HepG2 (cell line): Measurements from ENCODE around the gene ZFHX3. TPM values are rescaled to one million over a fixed set of nuclear protein-coding genes. Genes with fewer than 3 reads are reported as not detected.

Experiments used
- ASH2L ChIP-seq: fragments of 300-600, 200-600 bp; sonication (generic); IDR thresholded peaks from 2 replicates; pipeline ENCODE4 v1.7.0; 2017; ENCODE audit warnings: low read depth, mild to moderate bottlenecking, moderate library complexity, mixed read lengths, low read length; ENCODE audit not compliant: insufficient read length
- ATM ChIP-seq: fragments of 450-650 bp; IDR thresholded peaks from 2 replicates; pipeline ENCODE4 v1.7.1; 2017; ENCODE audit warnings: mild to moderate bottlenecking, borderline replicate concordance
- DR1 ChIP-seq: sonication (generic); formaldehyde crosslinking; IDR thresholded peaks from 2 replicates; pipeline ENCODE4 v1.8.0; 2021; ENCODE audit warnings: mild to moderate bottlenecking, missing genetic modification reagents, inconsistent platforms
- GFI1 ChIP-seq: sonication (generic); formaldehyde crosslinking; IDR thresholded peaks from 2 replicates; pipeline ENCODE4 v1.5.0; 2020; ENCODE audit warnings: missing genetic modification reagents, mild to moderate bottlenecking, borderline replicate concordance
- GPN1 ChIP-seq: sonication (generic); formaldehyde crosslinking; IDR thresholded peaks from 2 replicates; pipeline ENCODE4 v1.5.1; 2020; ENCODE audit warnings: missing genetic modification reagents, borderline replicate concordance
- HMG20B ChIP-seq: conservative IDR thresholded peaks from 2 replicates; pipeline ENCODE4 v1.6.1; 2016; ENCODE audit warnings: missing genetic modification reagents, missing compliant biosample characterization
- JUND ChIP-seq: sonication (generic); formaldehyde crosslinking; IDR thresholded peaks from 2 replicates; pipeline ENCODE4 v1.8.0; 2022; ENCODE audit warnings: mild to moderate bottlenecking, missing genetic modification reagents
- KDM1A ChIP-seq: IDR thresholded peaks from 2 replicates; pipeline ENCODE4 v1.6.1; 2016; ENCODE audit warnings: missing compliant biosample characterization
- KMT2B ChIP-seq: IDR thresholded peaks from 2 replicates; pipeline ENCODE4 v1.6.1; 2016; ENCODE audit warnings: missing genetic modification reagents, missing compliant biosample characterization
- MIXL1 ChIP-seq: IDR thresholded peaks from 2 replicates; pipeline ENCODE4 v1.6.1; 2016
- SATB2 ChIP-seq: sonication (generic); formaldehyde crosslinking; IDR thresholded peaks from 2 replicates; pipeline ENCODE4 v1.5.0; 2020; ENCODE audit warnings: missing genetic modification reagents
- SIX4 ChIP-seq: sonication (generic); formaldehyde crosslinking; IDR thresholded peaks from 2 replicates; pipeline ENCODE4 v1.4.0; 2020; ENCODE audit warnings: missing genetic modification reagents
- SMARCC2 ChIP-seq: fragments of 450-650 bp; IDR thresholded peaks from 2 replicates; pipeline ENCODE4 v1.6.1; 2017; ENCODE audit warnings: antibody characterized with exemption, mild to moderate bottlenecking
- SP140L ChIP-seq: sonication (generic); formaldehyde crosslinking; IDR thresholded peaks from 2 replicates; pipeline ENCODE4 v1.4.0; 2020; ENCODE audit warnings: missing genetic modification reagents, borderline replicate concordance
- ZNF331 ChIP-seq: sonication (generic); formaldehyde crosslinking; IDR thresholded peaks from 2 replicates; pipeline ENCODE4 v1.4.0; 2020; ENCODE audit warnings: missing genetic modification reagents
- ZNF552 ChIP-seq: sonication (generic); formaldehyde crosslinking; IDR thresholded peaks from 2 replicates; pipeline ENCODE4 v1.9.0; 2022; ENCODE audit warnings: missing genetic modification reagents, mild to moderate bottlenecking, borderline replicate concordance
- ZNF761 ChIP-seq: sonication (generic); formaldehyde crosslinking; conservative IDR thresholded peaks from 2 replicates; pipeline ENCODE4 v1.4.0; 2020; ENCODE audit warnings: mild to moderate bottlenecking, missing genetic modification reagents
- ZNF781 ChIP-seq: sonication (generic); formaldehyde crosslinking; IDR thresholded peaks from 2 replicates; pipeline ENCODE4 v1.5.1; 2020; ENCODE audit warnings: borderline replicate concordance, mild to moderate bottlenecking, missing genetic modification reagents; ENCODE audit errors: not compliant biosample characterization
- polyA plus RNA-seq, 8 experiments: library from polyadenylated mRNA; depleted of rRNA in 3 of 8; stranded (reverse) in 7 of 8; unstranded in 1 of 8; fragments of >200 nt; fragmentation: Illumina TruSeq in 4 of 8; extraction: Trizol in 4 of 8; gene quantifications; 2 replicates each; pipeline versions ENCODE4 v1.2.1 to v1.2.3, GENCODE V29; 2011 to 2016; ENCODE audit warnings: low read depth in 4 of 8, missing spikeins in 1 of 8, mixed read lengths in 1 of 8; ENCODE audit not compliant: insufficient read depth in 1 of 8
- total RNA-seq, 5 experiments: library from RNA; depleted of rRNA; stranded (reverse); fragments of >200 nt; fragmentation: Illumina TruSeq; extraction: Trizol; gene quantifications; 2 replicates each; pipeline ENCODE4 v1.2.3, GENCODE V29; 2016; ENCODE audit warnings: low read depth in 1 of 5
- TF ChIP-seq, protein P1 (sequence below): sonication (generic); formaldehyde crosslinking; IDR thresholded peaks from 2 replicates; pipeline ENCODE4 v1.8.1; 2023; ENCODE audit warnings: mild to moderate bottlenecking, missing genetic modification reagents
- TF ChIP-seq, protein P2 (sequence below): sonication (generic); formaldehyde crosslinking; IDR thresholded peaks from 2 replicates; pipeline ENCODE4 v1.4.0; 2020; ENCODE audit warnings: mild to moderate bottlenecking, missing genetic modification reagents
- TF ChIP-seq, protein P3 (sequence below): sonication (generic); formaldehyde crosslinking; conservative IDR thresholded peaks from 2 replicates; pipeline ENCODE4 v1.4.0; 2020; ENCODE audit warnings: missing genetic modification reagents
- TF ChIP-seq, protein P4 (sequence below): sonication (generic); formaldehyde crosslinking; IDR thresholded peaks from 2 replicates; pipeline ENCODE4 v1.5.1; 2020; ENCODE audit warnings: missing genetic modification reagents, mild to moderate bottlenecking, borderline replicate concordance
- TF ChIP-seq, protein P5 (sequence below): conservative IDR thresholded peaks from 2 replicates; pipeline ENCODE4 v1.6.1; 2018; ENCODE audit warnings: missing genetic modification reagents
- TF ChIP-seq, protein P6 (sequence below): IDR thresholded peaks from 2 replicates; pipeline ENCODE4 v1.6.1; 2016; ENCODE audit warnings: low read depth

ZFHX3 gene
- total and polyA plus RNA-seq, 2 of the 13 experiments (the other 11 are each of a cell fraction or from before 2014, with no cell fraction given) = 5.0 to 6.0 TPM

DNA sequence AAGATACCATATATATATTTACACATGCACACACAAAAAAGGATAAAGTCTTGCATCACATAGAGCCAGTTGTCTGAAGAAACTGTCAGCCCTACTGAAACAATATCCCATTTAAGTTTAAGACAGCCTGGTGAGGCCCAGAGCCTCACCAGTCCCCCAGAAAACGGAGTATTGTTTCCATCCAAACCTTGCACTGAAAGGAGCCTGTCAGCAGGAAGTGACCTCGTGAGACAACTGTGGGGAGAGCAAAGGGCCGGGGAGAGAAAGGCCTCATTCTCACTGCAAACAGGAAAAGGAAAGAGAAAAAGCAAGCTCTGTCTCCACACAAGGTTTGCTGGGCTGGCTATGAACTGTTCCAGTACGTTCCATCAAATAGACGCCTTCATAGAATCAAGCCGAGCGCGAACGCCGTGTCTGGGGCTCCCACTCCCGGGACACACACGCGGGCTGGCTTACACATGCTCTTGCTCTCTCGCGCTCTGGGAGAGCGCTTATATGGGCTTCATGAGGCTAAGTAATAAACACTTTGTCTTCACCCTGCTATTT is 44.4 kb upstream of the ZFHX3 start (continued):
- TF ChIP-seq, protein P1, sequence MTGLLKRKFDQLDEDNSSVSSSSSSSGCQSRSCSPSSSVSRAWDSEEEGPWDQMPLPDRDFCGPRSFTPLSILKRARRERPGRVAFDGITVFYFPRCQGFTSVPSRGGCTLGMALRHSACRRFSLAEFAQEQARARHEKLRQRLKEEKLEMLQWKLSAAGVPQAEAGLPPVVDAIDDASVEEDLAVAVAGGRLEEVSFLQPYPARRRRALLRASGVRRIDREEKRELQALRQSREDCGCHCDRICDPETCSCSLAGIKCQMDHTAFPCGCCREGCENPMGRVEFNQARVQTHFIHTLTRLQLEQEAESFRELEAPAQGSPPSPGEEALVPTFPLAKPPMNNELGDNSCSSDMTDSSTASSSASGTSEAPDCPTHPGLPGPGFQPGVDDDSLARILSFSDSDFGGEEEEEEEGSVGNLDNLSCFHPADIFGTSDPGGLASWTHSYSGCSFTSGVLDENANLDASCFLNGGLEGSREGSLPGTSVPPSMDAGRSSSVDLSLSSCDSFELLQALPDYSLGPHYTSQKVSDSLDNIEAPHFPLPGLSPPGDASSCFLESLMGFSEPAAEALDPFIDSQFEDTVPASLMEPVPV = no peak
- TF ChIP-seq ZNF331 (CRISPR knock-in tag) (no peak), GFI1 (CRISPR knock-in tag) (no peak), SATB2 (no peak), DR1 (CRISPR knock-in tag) (no peak), KDM1A (CRISPR knock-in tag) (no peak), ATM (no peak), ASH2L (no peak), HMG20B (no peak), MIXL1 (peak; percentile 66; the same call in 1 of the 2 replicates), JUND (CRISPR knock-in tag) (no peak), ZNF552 (CRISPR knock-in tag) (no peak), SMARCC2 (no peak), KMT2B (no peak), GPN1 (CRISPR knock-in tag) (no peak), ZNF781 (CRISPR knock-in tag) (no peak), SP140L (no peak), ZNF761 (CRISPR knock-in tag) (no peak), SIX4 (CRISPR knock-in tag) (0 out of 2 replicates have a peak, but pooled peaks have one; percentile 19)
- TF ChIP-seq, protein P2, sequence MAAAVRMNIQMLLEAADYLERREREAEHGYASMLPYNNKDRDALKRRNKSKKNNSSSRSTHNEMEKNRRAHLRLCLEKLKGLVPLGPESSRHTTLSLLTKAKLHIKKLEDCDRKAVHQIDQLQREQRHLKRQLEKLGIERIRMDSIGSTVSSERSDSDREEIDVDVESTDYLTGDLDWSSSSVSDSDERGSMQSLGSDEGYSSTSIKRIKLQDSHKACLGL = no peak
- TF ChIP-seq, protein P3, sequence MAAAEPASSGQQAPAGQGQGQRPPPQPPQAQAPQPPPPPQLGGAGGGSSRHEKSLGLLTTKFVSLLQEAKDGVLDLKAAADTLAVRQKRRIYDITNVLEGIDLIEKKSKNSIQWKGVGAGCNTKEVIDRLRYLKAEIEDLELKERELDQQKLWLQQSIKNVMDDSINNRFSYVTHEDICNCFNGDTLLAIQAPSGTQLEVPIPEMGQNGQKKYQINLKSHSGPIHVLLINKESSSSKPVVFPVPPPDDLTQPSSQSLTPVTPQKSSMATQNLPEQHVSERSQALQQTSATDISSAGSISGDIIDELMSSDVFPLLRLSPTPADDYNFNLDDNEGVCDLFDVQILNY (CRISPR knock-in tag) = no peak
- TF ChIP-seq, protein P4, sequence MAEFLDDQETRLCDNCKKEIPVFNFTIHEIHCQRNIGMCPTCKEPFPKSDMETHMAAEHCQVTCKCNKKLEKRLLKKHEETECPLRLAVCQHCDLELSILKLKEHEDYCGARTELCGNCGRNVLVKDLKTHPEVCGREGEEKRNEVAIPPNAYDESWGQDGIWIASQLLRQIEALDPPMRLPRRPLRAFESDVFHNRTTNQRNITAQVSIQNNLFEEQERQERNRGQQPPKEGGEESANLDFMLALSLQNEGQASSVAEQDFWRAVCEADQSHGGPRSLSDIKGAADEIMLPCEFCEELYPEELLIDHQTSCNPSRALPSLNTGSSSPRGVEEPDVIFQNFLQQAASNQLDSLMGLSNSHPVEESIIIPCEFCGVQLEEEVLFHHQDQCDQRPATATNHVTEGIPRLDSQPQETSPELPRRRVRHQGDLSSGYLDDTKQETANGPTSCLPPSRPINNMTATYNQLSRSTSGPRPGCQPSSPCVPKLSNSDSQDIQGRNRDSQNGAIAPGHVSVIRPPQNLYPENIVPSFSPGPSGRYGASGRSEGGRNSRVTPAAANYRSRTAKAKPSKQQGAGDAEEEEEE (CRISPR knock-in tag) = no peak
- TF ChIP-seq, protein P5, sequence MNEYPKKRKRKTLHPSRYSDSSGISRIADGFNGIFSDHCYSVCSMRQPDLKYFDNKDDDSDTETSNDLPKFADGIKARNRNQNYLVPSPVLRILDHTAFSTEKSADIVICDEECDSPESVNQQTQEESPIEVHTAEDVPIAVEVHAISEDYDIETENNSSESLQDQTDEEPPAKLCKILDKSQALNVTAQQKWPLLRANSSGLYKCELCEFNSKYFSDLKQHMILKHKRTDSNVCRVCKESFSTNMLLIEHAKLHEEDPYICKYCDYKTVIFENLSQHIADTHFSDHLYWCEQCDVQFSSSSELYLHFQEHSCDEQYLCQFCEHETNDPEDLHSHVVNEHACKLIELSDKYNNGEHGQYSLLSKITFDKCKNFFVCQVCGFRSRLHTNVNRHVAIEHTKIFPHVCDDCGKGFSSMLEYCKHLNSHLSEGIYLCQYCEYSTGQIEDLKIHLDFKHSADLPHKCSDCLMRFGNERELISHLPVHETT (CRISPR knock-in tag) = no peak
- TF ChIP-seq, protein P6, sequence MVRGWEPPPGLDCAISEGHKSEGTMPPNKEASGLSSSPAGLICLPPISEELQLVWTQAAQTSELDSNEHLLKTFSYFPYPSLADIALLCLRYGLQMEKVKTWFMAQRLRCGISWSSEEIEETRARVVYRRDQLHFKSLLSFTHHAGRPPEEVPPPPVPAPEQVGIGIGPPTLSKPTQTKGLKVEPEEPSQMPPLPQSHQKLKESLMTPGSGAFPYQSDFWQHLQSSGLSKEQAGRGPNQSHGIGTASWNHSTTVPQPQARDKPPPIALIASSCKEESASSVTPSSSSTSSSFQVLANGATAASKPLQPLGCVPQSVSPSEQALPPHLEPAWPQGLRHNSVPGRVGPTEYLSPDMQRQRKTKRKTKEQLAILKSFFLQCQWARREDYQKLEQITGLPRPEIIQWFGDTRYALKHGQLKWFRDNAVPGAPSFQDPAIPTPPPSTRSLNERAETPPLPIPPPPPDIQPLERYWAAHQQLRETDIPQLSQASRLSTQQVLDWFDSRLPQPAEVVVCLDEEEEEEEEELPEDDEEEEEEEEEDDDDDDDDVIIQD = peak; percentile 63
